Measurements from ENCODE around the gene GTF2IRD1.

GRCh38 chr7:74410772-74411171 is 42.9 kb upstream of the GTF2IRD1 start:
- TF ChIP-seq EZH2 (IDR thresholded peaks at IDR 0.05; ENCODE audit: borderline replicate concordance, low read length) (no peak), CTCF (conservative IDR thresholded peaks at IDR 0.05 in 1 of 2, IDR thresholded peaks at IDR 0.05 in 1 of 2; ENCODE audit: extremely low read depth in 1 of 2, insufficient read depth in 1 of 2, low read depth in 1 of 2, low read length in 2 of 2) (no peak)

Measured in mammary epithelial cell (primary cell).